Esophagus squamous epithelium (tissue), 4 donors: ENCODE data around the gene TRMT2A.

ENCODE experiments used
- POLR2A ChIP-seq, 4 donors: fragments of 450-650 bp; IDR thresholded peaks; one replicate each; pipeline ENCODE4 v1.6.1; 2017; ENCODE audit warnings: antibody characterized with exemption in 4 of 4, mild to moderate bottlenecking in 4 of 4, moderate library complexity in 3 of 4
- TF ChIP-seq, protein P1 (sequence below), 6 experiments: fragments of 450-650 bp in 4 of 6; fragments of 200-600 bp in 2 of 6; sonication (generic) in 2 of 6; IDR thresholded peaks; one replicate each; pipeline ENCODE4 v1.5.1; 2016 to 2019; ENCODE audit warnings: antibody characterized with exemption in 6 of 6, mild to moderate bottlenecking in 4 of 6, moderate library complexity in 4 of 6

DNA sequence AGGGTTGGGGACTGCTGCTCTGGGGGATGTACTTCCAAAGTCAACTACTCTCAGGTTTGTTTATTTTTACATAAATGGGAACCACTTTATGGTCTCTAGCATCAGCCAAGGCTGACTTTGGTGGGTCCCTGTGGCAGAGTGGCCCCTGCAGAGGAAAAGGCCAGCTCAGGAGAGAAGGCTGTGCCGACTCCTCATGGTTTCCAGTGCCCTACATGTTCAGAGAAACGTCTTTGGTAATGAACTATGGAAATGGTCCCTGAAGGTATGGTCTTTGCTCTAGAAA, 11.5 kb upstream of the TRMT2A start:
- TF ChIP-seq, protein P1, sequence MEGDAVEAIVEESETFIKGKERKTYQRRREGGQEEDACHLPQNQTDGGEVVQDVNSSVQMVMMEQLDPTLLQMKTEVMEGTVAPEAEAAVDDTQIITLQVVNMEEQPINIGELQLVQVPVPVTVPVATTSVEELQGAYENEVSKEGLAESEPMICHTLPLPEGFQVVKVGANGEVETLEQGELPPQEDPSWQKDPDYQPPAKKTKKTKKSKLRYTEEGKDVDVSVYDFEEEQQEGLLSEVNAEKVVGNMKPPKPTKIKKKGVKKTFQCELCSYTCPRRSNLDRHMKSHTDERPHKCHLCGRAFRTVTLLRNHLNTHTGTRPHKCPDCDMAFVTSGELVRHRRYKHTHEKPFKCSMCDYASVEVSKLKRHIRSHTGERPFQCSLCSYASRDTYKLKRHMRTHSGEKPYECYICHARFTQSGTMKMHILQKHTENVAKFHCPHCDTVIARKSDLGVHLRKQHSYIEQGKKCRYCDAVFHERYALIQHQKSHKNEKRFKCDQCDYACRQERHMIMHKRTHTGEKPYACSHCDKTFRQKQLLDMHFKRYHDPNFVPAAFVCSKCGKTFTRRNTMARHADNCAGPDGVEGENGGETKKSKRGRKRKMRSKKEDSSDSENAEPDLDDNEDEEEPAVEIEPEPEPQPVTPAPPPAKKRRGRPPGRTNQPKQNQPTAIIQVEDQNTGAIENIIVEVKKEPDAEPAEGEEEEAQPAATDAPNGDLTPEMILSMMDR (IDR thresholded peaks at IDR 0.05): no peak
- no peak for TF ChIP-seq POLR2A (IDR thresholded peaks at IDR 0.05)
